ENCODE results near the gene TPT1. TPM values are rescaled to one million over a fixed set of nuclear protein-coding genes. Genes with fewer than 3 reads are reported as not detected.

Gene TPT1
- total and polyA plus RNA-seq, 2 of the 13 experiments (the other 11 are each of a cell fraction or from before 2014, with no cell fraction given) = 2,953 to 3,594 TPM

DNA sequence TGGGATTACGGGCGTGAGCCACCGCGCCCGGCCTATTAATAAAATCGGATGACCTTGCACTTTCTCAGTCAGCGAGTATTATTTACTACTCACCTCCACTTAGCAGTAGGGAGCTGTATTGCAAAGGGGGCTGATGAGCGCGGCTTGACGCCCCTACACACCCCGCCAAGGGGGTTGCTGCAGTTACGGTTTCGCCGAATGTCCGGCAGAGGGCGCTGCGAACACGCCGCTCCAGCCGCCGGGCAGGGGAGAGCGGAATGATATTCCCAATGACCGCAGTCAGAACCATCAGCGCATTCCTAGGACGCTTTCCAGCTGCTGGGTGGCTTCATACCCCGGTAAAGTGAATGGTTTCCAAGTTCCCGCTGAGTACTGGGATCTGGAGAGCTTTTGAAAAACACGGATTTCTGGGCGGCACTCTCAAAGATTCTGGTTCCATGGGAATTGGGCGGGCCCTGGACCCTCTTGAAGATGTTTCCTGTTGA, 30.0 kb upstream of the TPT1 start (continued):
- no peak for TF ChIP-seq SNRNP70 (IDR thresholded peaks at IDR 0.05; ENCODE audit: low read depth, low read length)
- TF ChIP-seq ZBTB33 (CRISPR knock-in tag; IDR thresholded peaks at IDR 0.05) = peak; percentile 99
- no peak for TF ChIP-seq PBX3 (CRISPR knock-in tag; IDR thresholded peaks at IDR 0.05; ENCODE audit: borderline replicate concordance)
- no peak for TF ChIP-seq ZNF790 (CRISPR knock-in tag; IDR thresholded peaks at IDR 0.05; ENCODE audit: borderline replicate concordance)
- TF ChIP-seq ZNF232 (CRISPR knock-in tag; IDR thresholded peaks at IDR 0.05; ENCODE audit: borderline replicate concordance) = no peak
- peak; percentile 54 for TF ChIP-seq AGO2 (optimal IDR thresholded peaks at IDR 0.05; ENCODE audit: low read depth, low read length)
- no peak for TF ChIP-seq ZFAT (CRISPR knock-in tag; conservative IDR thresholded peaks at IDR 0.05)
- TF ChIP-seq TRIM24 (CRISPR knock-in tag; IDR thresholded peaks at IDR 0.05) = no peak
- TF ChIP-seq AKAP8 (CRISPR knock-in tag; IDR thresholded peaks at IDR 0.05) = no peak
- no peak for TF ChIP-seq PAX8 (CRISPR knock-in tag; IDR thresholded peaks at IDR 0.05; ENCODE audit: borderline replicate concordance)
- TF ChIP-seq NRL (CRISPR knock-in tag; IDR thresholded peaks at IDR 0.05; ENCODE audit: borderline replicate concordance) = no peak
- TF ChIP-seq, protein P1, sequence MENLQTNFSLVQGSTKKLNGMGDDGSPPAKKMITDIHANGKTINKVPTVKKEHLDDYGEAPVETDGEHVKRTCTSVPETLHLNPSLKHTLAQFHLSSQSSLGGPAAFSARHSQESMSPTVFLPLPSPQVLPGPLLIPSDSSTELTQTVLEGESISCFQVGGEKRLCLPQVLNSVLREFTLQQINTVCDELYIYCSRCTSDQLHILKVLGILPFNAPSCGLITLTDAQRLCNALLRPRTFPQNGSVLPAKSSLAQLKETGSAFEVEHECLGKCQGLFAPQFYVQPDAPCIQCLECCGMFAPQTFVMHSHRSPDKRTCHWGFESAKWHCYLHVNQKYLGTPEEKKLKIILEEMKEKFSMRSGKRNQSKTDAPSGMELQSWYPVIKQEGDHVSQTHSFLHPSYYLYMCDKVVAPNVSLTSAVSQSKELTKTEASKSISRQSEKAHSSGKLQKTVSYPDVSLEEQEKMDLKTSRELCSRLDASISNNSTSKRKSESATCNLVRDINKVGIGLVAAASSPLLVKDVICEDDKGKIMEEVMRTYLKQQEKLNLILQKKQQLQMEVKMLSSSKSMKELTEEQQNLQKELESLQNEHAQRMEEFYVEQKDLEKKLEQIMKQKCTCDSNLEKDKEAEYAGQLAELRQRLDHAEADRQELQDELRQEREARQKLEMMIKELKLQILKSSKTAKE (CRISPR knock-in tag; IDR thresholded peaks at IDR 0.05; ENCODE audit: borderline replicate concordance) = no peak
- TF ChIP-seq STAG1 (CRISPR knock-in tag; IDR thresholded peaks at IDR 0.05) = peak; percentile 46; the same call in 1 of the 2 replicates
- no peak for TF ChIP-seq ZNF280D (CRISPR knock-in tag; IDR thresholded peaks at IDR 0.05)
- no peak for TF ChIP-seq ESRRA (CRISPR knock-in tag; IDR thresholded peaks at IDR 0.05; ENCODE audit: low read depth)
- no peak for TF ChIP-seq SOX6 (IDR thresholded peaks at IDR 0.05)
- TF ChIP-seq SOX6 (CRISPR knock-in tag; IDR thresholded peaks at IDR 0.05) = no peak
- TF ChIP-seq MAFK (conservative IDR thresholded peaks at IDR 0.05 in 1 of 2, IDR thresholded peaks at IDR 0.05 in 1 of 2; ENCODE audit: low read length in 2 of 2) = peak; percentile 60 to 69
- no peak for TF ChIP-seq RCOR2 (CRISPR knock-in tag; IDR thresholded peaks at IDR 0.05)
- no peak for TF ChIP-seq SOX5 (CRISPR knock-in tag; IDR thresholded peaks at IDR 0.05; ENCODE audit: borderline replicate concordance)

Data from HepG2 (cell line).